Ascending aorta (tissue), 2 donors: ENCODE data around the gene HDAC9. TPM values are rescaled to one million over a fixed set of nuclear protein-coding genes. Genes with fewer than 3 reads are reported as not detected.

Source experiments
- DNase-seq, 2 donors: peaks; one replicate each; pipeline ENCODE4 v3.0.0-alpha.2; 2019; ENCODE audit warnings: low spot score in 2 of 2
- H3K27ac ChIP-seq, 2 donors: fragments of 200-600 bp; sonication (generic); one replicate each; pipeline ENCODE4 v1.5.1; 2016 to 2017; ENCODE audit warnings: mild to moderate bottlenecking in 1 of 2
- H3K27me3 ChIP-seq: fragments of 200-600 bp; sonication (generic); one replicate; pipeline ENCODE4 v1.5.1; 2017
- H3K36me3 ChIP-seq, 2 donors: fragments of 200-600 bp; sonication (generic); one replicate each; pipeline ENCODE4 v1.5.1; 2016
- H3K4me1 ChIP-seq, 2 donors: fragments of 200-600 bp; sonication (generic); one replicate each; pipeline ENCODE4 v1.5.1; 2016 to 2017; ENCODE audit warnings: mild to moderate bottlenecking in 1 of 2
- H3K4me3 ChIP-seq, 2 donors: fragments of 200-600 bp; sonication (generic); one replicate each; pipeline ENCODE4 v1.5.1; 2016 to 2017; ENCODE audit warnings: mild to moderate bottlenecking in 1 of 2
- H3K9me3 ChIP-seq, 2 donors: fragments of 200-600 bp; sonication (generic); one replicate each; pipeline ENCODE4 v1.5.1; 2016
- intact Hi-C: fragments of 100-400 bp; cut with DNase I; formaldehyde crosslinking; loops from one replicate; pipeline ENCODE4 v1.15.1; 2023
- total RNA-seq: library from RNA; depleted of rRNA; stranded (reverse); fragments of >200 nt; gene quantifications from one replicate; pipeline ENCODE4 v1.1.0, GENCODE V29; 2016
- TF ChIP-seq, protein P1 (sequence below), 3 experiments: fragments of 200-600 bp in 2 of 3; fragments of 450-650 bp in 1 of 3; sonication (generic) in 2 of 3; IDR thresholded peaks; one replicate each; pipeline ENCODE4 v1.5.1; 2016 to 2019; ENCODE audit warnings: antibody characterized with exemption in 3 of 3, mild to moderate bottlenecking in 1 of 3, moderate library complexity in 1 of 3

HDAC9 gene
- total RNA-seq, 1 donor from 2014 or later = 33.4 TPM

DNA sequence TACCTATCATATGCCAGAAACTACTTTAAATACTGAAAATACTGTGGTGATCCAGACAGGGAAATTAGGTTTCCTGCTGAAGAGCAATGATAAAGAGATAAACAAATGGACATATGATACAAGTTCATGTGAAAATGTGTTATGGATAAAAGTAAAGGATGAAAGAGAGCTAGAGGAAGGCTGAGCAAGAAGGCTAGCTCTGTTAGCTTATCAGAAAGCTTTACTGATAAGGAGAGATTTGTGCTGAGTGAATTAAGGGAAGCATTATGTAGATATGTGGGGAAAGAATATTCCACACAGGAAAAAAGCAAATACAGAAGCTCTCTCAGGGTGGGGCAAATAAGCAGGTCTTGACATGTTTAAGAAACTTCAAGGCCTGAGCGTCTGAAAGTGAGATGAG lies 308.4 kb downstream of the HDAC9 start:
- TF ChIP-seq, protein P1, sequence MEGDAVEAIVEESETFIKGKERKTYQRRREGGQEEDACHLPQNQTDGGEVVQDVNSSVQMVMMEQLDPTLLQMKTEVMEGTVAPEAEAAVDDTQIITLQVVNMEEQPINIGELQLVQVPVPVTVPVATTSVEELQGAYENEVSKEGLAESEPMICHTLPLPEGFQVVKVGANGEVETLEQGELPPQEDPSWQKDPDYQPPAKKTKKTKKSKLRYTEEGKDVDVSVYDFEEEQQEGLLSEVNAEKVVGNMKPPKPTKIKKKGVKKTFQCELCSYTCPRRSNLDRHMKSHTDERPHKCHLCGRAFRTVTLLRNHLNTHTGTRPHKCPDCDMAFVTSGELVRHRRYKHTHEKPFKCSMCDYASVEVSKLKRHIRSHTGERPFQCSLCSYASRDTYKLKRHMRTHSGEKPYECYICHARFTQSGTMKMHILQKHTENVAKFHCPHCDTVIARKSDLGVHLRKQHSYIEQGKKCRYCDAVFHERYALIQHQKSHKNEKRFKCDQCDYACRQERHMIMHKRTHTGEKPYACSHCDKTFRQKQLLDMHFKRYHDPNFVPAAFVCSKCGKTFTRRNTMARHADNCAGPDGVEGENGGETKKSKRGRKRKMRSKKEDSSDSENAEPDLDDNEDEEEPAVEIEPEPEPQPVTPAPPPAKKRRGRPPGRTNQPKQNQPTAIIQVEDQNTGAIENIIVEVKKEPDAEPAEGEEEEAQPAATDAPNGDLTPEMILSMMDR (IDR thresholded peaks at IDR 0.05) = no peak
- Histone ChIP-seq H3K36me3 (no peaks in the 10 kb centered on the region), H3K9me3 (peaks cover 0 to 13% of the 10 kb centered on the region in 2 donors), H3K4me3 (no peak overlapping the region), H3K27me3 (no peaks in the 10 kb centered on the region), H3K27ac (no peak overlapping the region), H3K4me1 (no peaks in the 10 kb centered on the region)
- intact Hi-C loops = no loop called here
- DNase-seq = no peak

DNA sequence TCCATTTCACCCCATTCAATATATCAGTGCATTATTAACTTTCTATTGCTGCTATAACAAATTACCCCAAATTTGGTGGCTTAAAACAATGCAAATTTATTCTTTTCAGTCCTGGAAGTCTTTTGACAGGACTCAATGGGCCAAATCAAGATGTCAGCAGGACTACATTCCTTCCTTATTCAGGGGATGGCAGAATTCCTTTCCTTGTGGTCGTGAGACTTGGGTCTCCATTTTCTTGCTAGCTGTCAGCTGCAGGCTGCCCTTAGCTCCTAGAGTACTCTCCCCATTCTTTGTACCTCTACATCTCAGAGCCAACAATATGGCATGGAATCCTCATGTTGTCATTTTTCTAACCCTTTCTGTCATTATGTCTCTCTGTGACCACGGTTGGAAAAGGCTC lies 310.6 kb downstream of the HDAC9 start:
- Histone ChIP-seq H3K4me1 (no peaks in the 10 kb centered on the region), H3K36me3 (no peaks in the 10 kb centered on the region), H3K27me3 (no peaks in the 10 kb centered on the region), H3K4me3 (no peak overlapping the region), H3K9me3 (peaks cover 0 to 13% of the 10 kb centered on the region in 2 donors), H3K27ac (no peak overlapping the region)
- intact Hi-C loops = no loop called here
- DNase-seq = no peak
- TF ChIP-seq, protein P1 (IDR thresholded peaks at IDR 0.05) = no peak

DNA sequence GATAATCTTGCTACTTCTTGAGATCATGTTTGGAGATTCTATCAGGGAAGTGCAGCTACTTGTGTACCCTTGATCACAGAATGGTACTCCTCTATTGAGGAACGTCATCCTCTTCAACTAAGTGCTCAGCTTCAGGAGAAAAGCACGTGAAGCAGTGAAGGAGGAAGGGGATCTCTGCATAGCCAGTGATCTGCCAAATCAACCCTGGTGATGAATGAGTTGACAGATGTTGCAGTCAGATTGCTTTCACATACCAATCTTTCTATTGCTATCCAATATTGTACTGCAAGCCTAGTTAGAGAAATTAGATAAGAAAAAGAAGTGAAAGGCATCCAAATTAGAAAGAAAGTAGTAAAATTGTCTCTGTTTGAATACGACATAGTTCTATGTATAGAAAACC lies 312.5 kb downstream of the HDAC9 start:
- intact Hi-C loops = no loop called here
- Histone ChIP-seq H3K9me3 (peaks cover 7 to 28% of the 10 kb centered on the region in 2 donors), H3K27me3 (no peaks in the 10 kb centered on the region), H3K4me3 (no peak overlapping the region), H3K36me3 (no peaks in the 10 kb centered on the region), H3K27ac (no peak overlapping the region), H3K4me1 (no peaks in the 10 kb centered on the region)
- TF ChIP-seq, protein P1 (IDR thresholded peaks at IDR 0.05) = no peak
- no peak for DNase-seq

DNA sequence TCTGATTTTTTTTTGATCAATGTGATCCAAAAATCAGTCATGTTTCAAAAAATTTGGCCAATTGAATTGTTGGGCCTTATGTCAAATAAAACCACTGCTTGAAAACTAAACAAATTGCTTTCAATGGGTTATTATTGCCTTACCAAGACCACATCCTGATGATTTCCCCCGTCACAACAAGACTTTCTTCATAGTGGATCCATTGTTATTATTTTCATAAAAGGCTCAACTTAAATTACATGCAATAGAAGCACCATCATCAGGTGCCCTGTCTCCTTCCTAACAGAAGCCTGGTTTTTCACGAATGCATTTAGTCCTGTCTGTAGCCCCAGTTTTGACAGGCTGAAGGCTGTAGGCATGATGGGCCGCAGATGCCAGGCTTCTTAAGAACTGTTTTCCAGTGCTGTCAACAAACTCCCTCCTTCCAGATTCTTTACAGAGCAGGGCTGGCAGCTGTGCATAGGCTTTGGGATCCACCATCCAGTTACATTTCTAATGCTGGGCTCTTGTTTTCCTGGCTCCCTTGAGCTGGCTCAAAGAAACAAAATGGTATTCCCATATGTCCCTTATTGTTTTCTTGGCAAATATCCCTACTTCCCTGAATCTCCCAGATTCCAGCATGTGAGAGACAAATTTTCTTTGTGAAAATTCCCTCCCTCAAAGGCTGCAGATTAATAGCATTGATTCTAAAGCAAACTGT lies 319.9 kb downstream of the HDAC9 start:
- Histone ChIP-seq H3K4me3 (no peak overlapping the region), H3K9me3 (peaks cover 9 to 24% of the 10 kb centered on the region in 2 donors), H3K27me3 (no peaks in the 10 kb centered on the region), H3K27ac (no peak overlapping the region), H3K36me3 (no peaks in the 10 kb centered on the region), H3K4me1 (peaks cover 0 to 7% of the 10 kb centered on the region in 2 donors)
- TF ChIP-seq, protein P1 (IDR thresholded peaks at IDR 0.05) = no peak
- intact Hi-C loops = no loop called here
- no peak for DNase-seq

DNA sequence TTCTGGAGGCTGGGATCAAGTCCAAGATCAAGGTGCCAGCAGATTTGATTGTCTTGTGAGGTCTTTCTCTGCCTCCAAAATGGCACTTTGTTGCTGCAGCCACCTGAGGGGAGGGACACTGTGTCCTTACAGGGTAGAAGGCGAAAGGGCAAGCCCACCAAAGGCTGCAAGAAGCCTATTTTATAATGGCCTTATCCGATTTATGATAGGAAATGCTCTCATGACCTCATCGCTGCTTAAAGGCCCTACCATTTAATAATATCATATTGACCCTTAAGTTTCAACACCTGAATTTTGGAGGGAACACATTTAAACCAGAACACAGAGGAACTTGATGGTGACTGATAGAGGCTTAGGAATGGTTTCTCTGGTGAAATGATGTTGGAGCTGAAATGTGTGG lies 325.4 kb downstream of the HDAC9 start:
- Histone ChIP-seq H3K9me3 (no peaks in the 10 kb centered on the region), H3K4me3 (no peak overlapping the region), H3K27me3 (no peaks in the 10 kb centered on the region), H3K4me1 (peaks cover 0 to 7% of the 10 kb centered on the region in 2 donors), H3K36me3 (no peaks in the 10 kb centered on the region), H3K27ac (no peak overlapping the region)
- TF ChIP-seq, protein P1 (IDR thresholded peaks at IDR 0.05) = no peak
- intact Hi-C loops = no loop called here
- DNase-seq = no peak
